GM12878 (cell line): ENCODE results near the gene VSIG10. TPM values are rescaled to one million over a fixed set of nuclear protein-coding genes. Genes with fewer than 3 reads are reported as not detected.

Source experiments
- BRCA1 ChIP-seq: IDR thresholded peaks from 2 replicates; pipeline ENCODE4 v1.6.1; 2011; ENCODE audit warnings: low read depth, low read length, improper control_type of control experiment
- JUNB ChIP-seq: IDR thresholded peaks from 2 replicates; pipeline ENCODE4 v1.6.1; 2016; ENCODE audit warnings: antibody characterized with exemption, mild to moderate bottlenecking
- MTA3 ChIP-seq: IDR thresholded peaks from 2 replicates; pipeline ENCODE4 v1.6.1; 2012; ENCODE audit warnings: low read length, inconsistent platforms, borderline replicate concordance
- NBN ChIP-seq: fragments of 450-650 bp; IDR thresholded peaks from 2 replicates; pipeline ENCODE4 v1.6.1; 2016
- NFYA ChIP-seq: IDR thresholded peaks from 2 replicates; pipeline ENCODE4 v1.6.1; 2011; ENCODE audit warnings: low read depth, mild to moderate bottlenecking, low read length, improper control_type of control experiment, borderline replicate concordance
- PAX5 ChIP-seq: IDR thresholded peaks from 2 replicates; pipeline ENCODE4 v1.6.1; 2011; ENCODE audit warnings: low read depth, low read length, borderline replicate concordance
- POLR2AphosphoS5 ChIP-seq: IDR thresholded peaks from 2 replicates; pipeline ENCODE4 v1.6.1; 2011; ENCODE audit warnings: mild to moderate bottlenecking, low read length, inconsistent platforms
- RCOR1 ChIP-seq: conservative IDR thresholded peaks from 2 replicates; pipeline ENCODE4 v1.6.1; 2012; ENCODE audit warnings: low read depth, low read length, improper control_type of control experiment
- SPI1 ChIP-seq: IDR thresholded peaks from 2 replicates; pipeline ENCODE4 v1.6.1; 2011; ENCODE audit warnings: low read depth, mild to moderate bottlenecking, low read length, moderate library complexity, borderline replicate concordance; ENCODE audit not compliant: insufficient read depth
- SREBF2 ChIP-seq: IDR thresholded peaks from 2 replicates; pipeline ENCODE4 v1.6.1; 2012; ENCODE audit warnings: mild to moderate bottlenecking, low read length
- ZZZ3 ChIP-seq: IDR thresholded peaks from 2 replicates; pipeline ENCODE4 v1.6.1; 2011; ENCODE audit warnings: low read depth; ENCODE audit not compliant: control insufficient read depth, insufficient read length
- polyA plus RNA-seq, 11 experiments: library from polyadenylated mRNA; depleted of rRNA in 4 of 11; unstranded in 6 of 11; stranded (reverse) in 5 of 11; fragments of >200 nt; fragmentation: Nextera tagmentation in 4 of 11; fragmentation: Illumina TruSeq in 1 of 11; extraction: Ambion mirVana in 4 of 11; extraction: Trizol in 1 of 11; gene quantifications; 1 replicate in 1 of 11; 2 replicates in 10 of 11; pipeline versions ENCODE4 v1.2.1 to v1.2.3, GENCODE V29; 2011 to 2016; ENCODE audit warnings: inconsistent platforms in 2 of 11, missing spikeins in 2 of 11, low read depth in 1 of 11
- total RNA-seq, 4 experiments: library from RNA; depleted of rRNA in 3 of 4; stranded (reverse); fragments of >200 nt in 3 of 4; fragmentation: Illumina TruSeq in 1 of 4; extraction: Trizol in 1 of 4; gene quantifications; 2 replicates each; pipeline versions ENCODE4 v1.2.1 to v1.2.3, GENCODE V29; 2013 to 2021
- TF ChIP-seq, protein P1 (sequence below), 3 experiments: IDR thresholded peaks in 2 of 3; conservative IDR thresholded peaks in 1 of 3; 2 replicates each; pipeline ENCODE4 v1.5.1; 2011; ENCODE audit warnings: low read depth in 3 of 3, low read length in 3 of 3, mild to moderate bottlenecking in 3 of 3, control low read depth in 2 of 3, moderate library complexity in 2 of 3, inconsistent platforms in 1 of 3, mixed read lengths in 1 of 3; ENCODE audit not compliant: control insufficient read depth in 2 of 3, insufficient read depth in 1 of 3; ENCODE audit errors: extremely low read depth in 1 of 3
- TF ChIP-seq, protein P2 (sequence below): IDR thresholded peaks from 2 replicates; pipeline ENCODE4 v1.6.1; 2011; ENCODE audit warnings: borderline replicate concordance, low read depth, mild to moderate bottlenecking, moderate library complexity, mixed read lengths, low read length; ENCODE audit not compliant: insufficient read depth; ENCODE audit errors: extremely low read length
- TF ChIP-seq, protein P3 (sequence below): fragments of 450-650 bp; conservative IDR thresholded peaks from 2 replicates; pipeline ENCODE4 v1.6.1; 2017; ENCODE audit warnings: mild to moderate bottlenecking, moderate library complexity
- TF ChIP-seq, protein P4 (sequence below): fragments of 450-650 bp; IDR thresholded peaks from 2 replicates; pipeline ENCODE4 v1.6.1; 2018; ENCODE audit warnings: mild to moderate bottlenecking, low read depth, moderate library complexity; ENCODE audit not compliant: partially characterized antibody
- TF ChIP-seq, protein P5 (sequence below): fragments of 450-650 bp; IDR thresholded peaks from 2 replicates; pipeline ENCODE4 v1.6.1; 2017; ENCODE audit warnings: mild to moderate bottlenecking, moderate library complexity

The VSIG10 gene
- total and polyA plus RNA-seq, 10 of the 15 experiments (the other 5 are each of a cell fraction or from before 2014, with no cell fraction given), result 3.4 to 10.2 (median 5.8) TPM

DNA sequence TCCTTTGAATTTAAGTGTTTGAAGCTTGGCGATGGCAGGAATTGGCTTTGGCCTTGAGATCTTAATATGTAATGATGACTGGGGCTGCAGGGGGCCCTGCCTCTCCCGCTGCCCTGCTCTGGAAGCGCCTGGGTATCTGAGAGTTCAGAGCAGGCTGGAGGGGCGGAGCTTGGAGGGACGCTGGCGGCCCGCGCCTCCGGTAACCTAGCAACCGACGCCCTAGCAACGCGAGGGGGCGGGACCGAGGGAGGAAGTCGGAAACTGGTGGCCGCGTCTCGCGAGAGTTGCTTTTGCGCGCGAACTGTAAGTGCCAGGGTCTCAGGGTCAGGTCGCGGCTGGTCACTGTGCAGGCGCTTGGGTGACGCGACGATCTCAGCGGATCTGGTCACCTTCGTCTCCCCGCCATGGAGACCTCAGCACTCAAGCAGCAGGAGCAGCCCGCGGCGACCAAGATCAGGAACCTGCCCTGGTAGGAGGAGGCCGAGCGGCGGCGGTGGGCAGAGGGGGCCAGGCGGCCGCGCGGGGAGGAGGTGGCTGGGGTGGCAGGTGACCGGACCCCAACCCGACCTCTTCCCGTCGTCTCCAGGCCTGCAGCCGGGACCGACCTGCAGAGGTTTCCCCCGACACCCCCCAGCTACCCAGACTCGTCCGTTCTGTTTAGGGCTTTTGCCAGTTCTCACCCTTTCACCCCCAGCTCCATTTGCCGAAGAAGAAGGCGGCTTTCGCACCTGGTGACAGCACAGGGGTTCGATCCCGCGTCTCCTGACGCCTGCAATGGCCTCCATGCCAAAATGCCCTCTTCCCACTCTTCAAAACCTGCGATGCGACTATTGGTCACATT, 87.2 kb downstream of the VSIG10 start, which contains the start of gene RFC5 (continued):
- TF ChIP-seq, protein P1, sequence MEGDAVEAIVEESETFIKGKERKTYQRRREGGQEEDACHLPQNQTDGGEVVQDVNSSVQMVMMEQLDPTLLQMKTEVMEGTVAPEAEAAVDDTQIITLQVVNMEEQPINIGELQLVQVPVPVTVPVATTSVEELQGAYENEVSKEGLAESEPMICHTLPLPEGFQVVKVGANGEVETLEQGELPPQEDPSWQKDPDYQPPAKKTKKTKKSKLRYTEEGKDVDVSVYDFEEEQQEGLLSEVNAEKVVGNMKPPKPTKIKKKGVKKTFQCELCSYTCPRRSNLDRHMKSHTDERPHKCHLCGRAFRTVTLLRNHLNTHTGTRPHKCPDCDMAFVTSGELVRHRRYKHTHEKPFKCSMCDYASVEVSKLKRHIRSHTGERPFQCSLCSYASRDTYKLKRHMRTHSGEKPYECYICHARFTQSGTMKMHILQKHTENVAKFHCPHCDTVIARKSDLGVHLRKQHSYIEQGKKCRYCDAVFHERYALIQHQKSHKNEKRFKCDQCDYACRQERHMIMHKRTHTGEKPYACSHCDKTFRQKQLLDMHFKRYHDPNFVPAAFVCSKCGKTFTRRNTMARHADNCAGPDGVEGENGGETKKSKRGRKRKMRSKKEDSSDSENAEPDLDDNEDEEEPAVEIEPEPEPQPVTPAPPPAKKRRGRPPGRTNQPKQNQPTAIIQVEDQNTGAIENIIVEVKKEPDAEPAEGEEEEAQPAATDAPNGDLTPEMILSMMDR (IDR thresholded peaks at IDR 0.05 in 2 of 3, conservative IDR thresholded peaks at IDR 0.05 in 1 of 3; ENCODE audit: control insufficient read depth in 2 of 3, extremely low read depth in 1 of 3, insufficient read depth in 1 of 3, low read depth in 3 of 3, low read length in 3 of 3), result 0 out of 6 replicates have a peak, but pooled peaks of 1 of the 3 experiments have one; percentile 3
- TF ChIP-seq NFYA (no peak), NBN (no peak), POLR2AphosphoS5 (peak; percentile 88), ZZZ3 (no peak), JUNB (no peak), MTA3 (no peak), SREBF2 (no peak), PAX5 (no peak; the same call in 1 of the 2 replicates), BRCA1 (peak; percentile 96), RCOR1 (peak; percentile 99), SPI1 (peak; percentile 91)
- TF ChIP-seq, protein P2, sequence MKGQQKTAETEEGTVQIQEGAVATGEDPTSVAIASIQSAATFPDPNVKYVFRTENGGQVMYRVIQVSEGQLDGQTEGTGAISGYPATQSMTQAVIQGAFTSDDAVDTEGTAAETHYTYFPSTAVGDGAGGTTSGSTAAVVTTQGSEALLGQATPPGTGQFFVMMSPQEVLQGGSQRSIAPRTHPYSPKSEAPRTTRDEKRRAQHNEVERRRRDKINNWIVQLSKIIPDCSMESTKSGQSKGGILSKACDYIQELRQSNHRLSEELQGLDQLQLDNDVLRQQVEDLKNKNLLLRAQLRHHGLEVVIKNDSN, result no peak
- TF ChIP-seq, protein P3, sequence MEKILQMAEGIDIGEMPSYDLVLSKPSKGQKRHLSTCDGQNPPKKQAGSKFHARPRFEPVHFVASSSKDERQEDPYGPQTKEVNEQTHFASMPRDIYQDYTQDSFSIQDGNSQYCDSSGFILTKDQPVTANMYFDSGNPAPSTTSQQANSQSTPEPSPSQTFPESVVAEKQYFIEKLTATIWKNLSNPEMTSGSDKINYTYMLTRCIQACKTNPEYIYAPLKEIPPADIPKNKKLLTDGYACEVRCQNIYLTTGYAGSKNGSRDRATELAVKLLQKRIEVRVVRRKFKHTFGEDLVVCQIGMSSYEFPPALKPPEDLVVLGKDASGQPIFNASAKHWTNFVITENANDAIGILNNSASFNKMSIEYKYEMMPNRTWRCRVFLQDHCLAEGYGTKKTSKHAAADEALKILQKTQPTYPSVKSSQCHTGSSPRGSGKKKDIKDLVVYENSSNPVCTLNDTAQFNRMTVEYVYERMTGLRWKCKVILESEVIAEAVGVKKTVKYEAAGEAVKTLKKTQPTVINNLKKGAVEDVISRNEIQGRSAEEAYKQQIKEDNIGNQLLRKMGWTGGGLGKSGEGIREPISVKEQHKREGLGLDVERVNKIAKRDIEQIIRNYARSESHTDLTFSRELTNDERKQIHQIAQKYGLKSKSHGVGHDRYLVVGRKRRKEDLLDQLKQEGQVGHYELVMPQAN, result peak; percentile 96
- TF ChIP-seq, protein P4, sequence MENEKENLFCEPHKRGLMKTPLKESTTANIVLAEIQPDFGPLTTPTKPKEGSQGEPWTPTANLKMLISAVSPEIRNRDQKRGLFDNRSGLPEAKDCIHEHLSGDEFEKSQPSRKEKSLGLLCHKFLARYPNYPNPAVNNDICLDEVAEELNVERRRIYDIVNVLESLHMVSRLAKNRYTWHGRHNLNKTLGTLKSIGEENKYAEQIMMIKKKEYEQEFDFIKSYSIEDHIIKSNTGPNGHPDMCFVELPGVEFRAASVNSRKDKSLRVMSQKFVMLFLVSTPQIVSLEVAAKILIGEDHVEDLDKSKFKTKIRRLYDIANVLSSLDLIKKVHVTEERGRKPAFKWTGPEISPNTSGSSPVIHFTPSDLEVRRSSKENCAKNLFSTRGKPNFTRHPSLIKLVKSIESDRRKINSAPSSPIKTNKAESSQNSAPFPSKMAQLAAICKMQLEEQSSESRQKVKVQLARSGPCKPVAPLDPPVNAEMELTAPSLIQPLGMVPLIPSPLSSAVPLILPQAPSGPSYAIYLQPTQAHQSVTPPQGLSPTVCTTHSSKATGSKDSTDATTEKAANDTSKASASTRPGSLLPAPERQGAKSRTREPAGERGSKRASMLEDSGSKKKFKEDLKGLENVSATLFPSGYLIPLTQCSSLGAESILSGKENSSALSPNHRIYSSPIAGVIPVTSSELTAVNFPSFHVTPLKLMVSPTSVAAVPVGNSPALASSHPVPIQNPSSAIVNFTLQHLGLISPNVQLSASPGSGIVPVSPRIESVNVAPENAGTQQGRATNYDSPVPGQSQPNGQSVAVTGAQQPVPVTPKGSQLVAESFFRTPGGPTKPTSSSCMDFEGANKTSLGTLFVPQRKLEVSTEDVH, result peak; percentile 72
- TF ChIP-seq, protein P5, sequence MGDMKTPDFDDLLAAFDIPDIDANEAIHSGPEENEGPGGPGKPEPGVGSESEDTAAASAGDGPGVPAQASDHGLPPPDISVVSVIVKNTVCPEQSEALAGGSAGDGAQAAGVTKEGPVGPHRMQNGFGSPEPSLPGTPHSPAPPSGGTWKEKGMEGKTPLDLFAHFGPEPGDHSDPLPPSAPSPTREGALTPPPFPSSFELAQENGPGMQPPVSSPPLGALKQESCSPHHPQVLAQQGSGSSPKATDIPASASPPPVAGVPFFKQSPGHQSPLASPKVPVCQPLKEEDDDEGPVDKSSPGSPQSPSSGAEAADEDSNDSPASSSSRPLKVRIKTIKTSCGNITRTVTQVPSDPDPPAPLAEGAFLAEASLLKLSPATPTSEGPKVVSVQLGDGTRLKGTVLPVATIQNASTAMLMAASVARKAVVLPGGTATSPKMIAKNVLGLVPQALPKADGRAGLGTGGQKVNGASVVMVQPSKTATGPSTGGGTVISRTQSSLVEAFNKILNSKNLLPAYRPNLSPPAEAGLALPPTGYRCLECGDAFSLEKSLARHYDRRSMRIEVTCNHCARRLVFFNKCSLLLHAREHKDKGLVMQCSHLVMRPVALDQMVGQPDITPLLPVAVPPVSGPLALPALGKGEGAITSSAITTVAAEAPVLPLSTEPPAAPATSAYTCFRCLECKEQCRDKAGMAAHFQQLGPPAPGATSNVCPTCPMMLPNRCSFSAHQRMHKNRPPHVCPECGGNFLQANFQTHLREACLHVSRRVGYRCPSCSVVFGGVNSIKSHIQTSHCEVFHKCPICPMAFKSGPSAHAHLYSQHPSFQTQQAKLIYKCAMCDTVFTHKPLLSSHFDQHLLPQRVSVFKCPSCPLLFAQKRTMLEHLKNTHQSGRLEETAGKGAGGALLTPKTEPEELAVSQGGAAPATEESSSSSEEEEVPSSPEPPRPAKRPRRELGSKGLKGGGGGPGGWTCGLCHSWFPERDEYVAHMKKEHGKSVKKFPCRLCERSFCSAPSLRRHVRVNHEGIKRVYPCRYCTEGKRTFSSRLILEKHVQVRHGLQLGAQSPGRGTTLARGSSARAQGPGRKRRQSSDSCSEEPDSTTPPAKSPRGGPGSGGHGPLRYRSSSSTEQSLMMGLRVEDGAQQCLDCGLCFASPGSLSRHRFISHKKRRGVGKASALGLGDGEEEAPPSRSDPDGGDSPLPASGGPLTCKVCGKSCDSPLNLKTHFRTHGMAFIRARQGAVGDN, result no peak
- TF ChIP-seq, all 136 proteins: peak for 47
